SHP77 (cell line): ENCODE data around the gene SIDT1.

Experiments
- DNase-seq, 2 experiments: peaks; one replicate each; lab custom pipeline; 2025; lab: John Stamatoyannopoulos, UW

Gene SIDT1

DNA sequence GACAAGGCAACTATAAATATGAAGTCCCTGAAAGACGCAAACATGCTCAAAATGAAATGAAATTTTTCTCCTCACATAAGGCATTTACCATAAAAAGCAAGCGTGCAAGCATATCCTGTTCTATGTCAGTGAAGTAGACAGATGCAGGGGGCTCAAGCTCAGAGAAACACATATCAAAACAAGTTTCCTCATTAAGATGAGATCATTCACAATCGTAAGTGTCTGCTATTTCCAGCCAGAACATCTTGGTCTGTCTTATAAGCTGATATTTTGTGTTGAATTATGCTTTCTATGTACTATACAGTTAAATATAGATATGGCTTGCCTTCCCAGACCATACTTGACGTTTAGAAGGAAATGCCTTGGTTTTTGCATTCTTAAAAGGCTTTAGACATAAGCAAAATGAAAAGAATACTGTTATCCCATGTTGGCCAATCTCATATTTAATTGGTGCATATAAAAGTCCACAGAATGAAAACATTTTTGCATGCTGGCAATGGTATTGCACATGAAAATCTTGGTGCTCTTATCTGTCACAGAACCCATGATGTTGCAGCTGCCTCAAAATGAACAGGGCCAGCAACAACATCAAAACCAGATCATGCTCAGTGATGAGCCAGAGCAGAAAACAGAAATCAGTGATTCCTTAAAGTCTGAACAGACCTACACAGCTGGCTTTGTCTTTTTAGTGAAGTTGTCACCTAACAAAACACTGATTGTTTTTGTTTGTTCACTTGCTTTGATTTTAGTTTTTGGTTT, 65.4 kb downstream of the SIDT1 start:
- DNase-seq: no peak

DNA sequence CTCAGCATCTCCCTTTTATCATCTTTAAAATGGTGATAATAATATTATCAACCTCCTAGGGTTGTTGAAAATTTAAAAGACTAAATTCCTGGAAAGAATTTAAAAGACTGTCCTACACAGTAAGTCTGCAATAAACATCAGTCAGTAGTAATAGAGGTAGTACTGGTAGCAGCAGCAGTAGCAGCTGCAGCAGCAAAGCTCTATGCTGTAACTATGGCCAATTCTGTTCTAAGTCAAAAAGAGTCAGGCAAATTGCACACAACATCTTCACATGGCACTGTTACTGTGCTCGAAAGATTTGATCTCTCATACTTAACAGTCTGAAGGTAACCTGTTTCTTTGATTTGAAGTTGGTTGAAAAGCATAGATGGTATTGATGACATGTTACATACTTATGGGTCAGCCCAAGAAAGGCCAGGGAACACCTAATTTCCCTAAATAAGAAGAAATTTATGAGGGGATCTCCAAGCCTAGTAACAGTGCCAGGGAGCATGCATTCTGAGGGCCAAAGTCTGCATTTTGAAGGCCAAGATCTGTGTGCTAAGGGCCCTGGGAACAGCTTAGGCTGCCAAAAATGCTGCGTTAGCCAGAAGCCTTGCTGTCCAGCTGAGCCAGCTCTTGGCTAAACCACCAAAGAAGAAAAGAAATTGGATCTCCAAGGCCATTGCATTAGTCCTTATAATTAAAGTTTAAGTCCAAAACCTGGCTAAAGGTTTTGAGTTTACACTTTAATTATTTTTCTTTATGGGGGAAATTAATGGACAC, 68.2 kb downstream of the SIDT1 start:
- DNase-seq: no peak

GRCh38 chr3:113601240-113601639, 68.9 kb downstream of the SIDT1 start:
- DNase-seq: no peak

- no peak for DNase-seq
Measured at GRCh38 chr3:113602256-113602655, 69.9 kb downstream of the SIDT1 start.

DNA sequence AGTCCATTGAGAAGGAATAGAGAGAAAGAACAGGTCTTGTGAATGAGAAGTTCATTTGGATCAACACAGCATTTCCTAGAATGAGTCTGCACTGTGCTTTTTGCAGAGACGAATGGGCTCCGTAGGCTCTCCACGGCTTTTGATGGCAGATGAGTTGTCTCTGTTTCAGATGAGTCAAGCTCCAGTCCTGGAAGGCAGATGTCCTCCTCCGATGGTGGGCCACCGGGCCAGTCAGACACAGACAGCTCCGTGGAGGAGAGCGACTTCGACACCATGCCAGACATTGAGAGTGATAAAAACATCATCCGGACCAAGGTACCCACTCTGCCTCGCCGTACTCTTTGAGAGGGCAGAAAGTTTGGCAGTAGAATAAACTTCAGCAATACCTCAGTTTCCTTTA, 70.5 kb downstream of the SIDT1 start:
- no peak for DNase-seq

GRCh38 chr3:113606539-113607218, 74.3 kb downstream of the SIDT1 start:
- DNase-seq: no peak

DNA sequence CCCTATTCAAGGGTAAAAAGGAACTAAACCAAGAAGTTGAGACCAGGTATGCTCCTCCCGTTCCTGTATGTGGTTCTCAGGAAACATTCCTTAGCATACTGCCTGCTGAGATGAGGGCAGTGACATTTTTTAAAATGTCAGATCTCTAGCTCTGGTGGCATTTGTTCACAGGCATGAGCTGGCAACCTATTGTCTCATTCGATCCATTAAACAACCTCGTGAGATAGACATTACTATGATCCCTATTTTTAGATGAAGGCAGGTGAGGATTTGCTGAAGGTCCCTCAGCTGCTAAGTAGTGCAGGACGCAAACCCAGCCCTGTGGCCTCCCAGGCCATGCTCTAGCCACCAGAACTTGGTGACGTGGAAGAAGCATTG, 74.9 kb downstream of the SIDT1 start:
- DNase-seq: no peak

DNA sequence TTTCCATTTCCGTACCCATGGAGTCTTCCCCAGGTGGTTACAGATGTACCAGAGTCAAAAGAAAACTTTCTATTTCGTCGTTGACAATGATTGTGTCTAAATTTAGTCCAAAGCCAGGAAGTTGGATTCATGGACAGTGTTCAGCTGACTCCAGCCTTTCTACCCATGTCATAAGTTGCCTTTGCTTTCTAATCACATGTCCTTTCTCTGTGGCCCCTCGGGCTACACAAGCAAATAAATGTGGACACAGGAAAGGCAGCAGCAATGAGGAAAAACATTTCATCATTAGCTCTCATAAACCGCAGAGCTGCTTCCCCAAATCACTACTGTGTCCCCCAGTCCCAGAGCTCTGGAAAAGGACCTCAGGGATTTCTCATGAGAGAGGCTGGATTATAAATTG, 82.0 kb downstream of the SIDT1 start:
- DNase-seq: no peak

DNA sequence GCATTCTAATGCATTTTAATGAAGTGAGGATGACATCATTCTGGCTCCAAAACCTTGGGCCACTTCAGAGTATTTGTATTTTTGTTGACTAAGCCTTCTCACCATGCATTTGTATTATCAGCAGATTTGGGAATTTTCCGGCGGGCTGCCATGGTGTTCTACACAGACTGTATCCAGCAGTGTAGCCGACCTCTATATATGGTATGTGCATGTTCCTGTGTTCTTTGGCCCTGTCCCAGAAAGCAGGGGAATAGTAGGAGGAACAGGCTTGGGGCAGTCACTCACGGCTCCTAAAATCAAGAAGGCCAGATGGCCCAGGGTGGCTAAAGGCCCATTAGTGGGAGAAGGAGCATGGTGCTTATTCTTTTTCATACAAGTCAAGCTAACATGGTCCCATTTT, 83.6 kb downstream of the SIDT1 start:
- no peak for DNase-seq

DNA sequence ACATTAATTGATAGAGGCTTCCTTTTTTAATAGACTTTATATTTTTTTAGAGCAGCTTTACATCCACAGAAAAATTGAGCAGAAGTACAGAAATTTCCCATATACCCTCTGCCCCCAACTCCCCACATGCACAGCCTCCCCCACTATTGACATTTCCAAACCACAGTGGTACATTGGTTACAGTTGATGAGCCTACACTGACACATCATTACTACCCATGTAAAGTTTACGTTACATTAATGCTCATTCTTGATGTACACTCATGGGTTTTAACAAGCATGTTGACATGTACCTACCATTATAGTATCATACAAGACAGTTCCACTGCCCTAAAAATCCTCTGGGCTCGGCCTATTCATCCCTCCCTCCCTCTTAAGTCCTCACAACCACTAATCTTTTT, 85.4 kb downstream of the SIDT1 start:
- DNase-seq: no peak

GRCh38 chr3:113620091-113620490, 87.7 kb downstream of the SIDT1 start:
- DNase-seq: no peak

- DNase-seq: peak; percentile 10 to 11
Measured at GRCh38 chr3:113623324-113623723, 91.0 kb downstream of the SIDT1 start.

DNA sequence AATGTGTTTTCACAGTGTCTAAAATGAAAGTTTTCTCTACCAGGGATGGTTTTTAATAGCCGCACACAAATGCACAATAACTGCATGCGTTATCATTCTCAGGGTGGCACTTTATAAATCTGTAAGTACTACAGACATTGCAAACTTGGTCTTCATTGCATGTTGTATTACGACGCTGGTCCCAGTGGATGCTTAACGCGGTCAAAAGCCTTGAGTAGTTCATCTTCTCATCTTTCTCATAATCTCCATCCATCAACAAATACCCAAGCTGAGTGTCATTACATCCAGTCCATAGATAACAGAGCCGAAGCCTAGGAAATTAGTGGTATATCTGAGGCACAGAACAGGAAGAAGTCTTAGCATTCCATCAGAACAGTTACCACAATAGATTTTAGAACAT, 91.5 kb downstream of the SIDT1 start:
- no peak for DNase-seq

DNA sequence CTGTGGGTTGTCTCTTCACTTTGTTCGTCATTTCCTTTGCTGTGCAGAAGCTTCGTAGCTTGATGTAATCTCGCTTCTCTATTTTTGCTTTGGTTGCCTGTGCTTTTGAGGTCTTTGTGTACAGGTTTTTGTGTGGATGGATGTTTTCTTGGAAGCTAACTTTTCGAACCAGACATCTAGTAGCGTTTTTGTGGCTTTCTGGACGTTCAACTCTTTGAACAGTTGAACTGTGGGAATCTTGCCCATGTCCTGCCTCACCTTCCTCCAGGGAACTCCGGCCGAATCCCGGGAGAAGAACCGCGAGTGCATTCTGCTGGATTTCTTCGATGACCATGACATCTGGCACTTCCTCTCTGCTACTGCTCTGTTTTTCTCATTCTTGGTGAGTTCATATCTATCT, 93.5 kb downstream of the SIDT1 start:
- DNase-seq: no peak

GRCh38 chr3:113626503-113627371, 94.4 kb downstream of the SIDT1 start:
- peak; percentile 40 to 71 for DNase-seq

GRCh38 chr3:113628316-113628715, 96.0 kb downstream of the SIDT1 start:
- DNase-seq: no peak

DNA sequence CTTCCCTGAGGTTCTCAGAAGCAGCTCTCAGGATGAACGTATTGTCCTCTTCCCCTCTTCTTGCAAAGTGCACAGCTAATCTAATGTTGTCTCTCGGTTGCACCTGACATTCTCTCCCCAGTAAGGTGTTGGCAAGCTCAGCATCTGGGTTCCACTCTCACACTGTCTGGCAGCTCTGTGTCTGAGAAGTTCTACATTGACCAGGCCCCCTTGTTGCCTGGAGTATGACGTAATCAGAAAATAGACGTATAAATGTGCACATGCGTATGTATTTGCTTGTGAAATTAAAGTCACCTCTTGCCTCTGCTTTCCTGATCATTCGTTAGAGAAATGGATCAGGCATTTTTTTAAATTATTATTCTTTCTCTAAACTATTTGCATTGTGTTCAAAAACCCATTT, 96.4 kb downstream of the SIDT1 start:
- no peak for DNase-seq

GRCh38 chr3:113629584-113630421, 97.4 kb downstream of the SIDT1 start:
- no peak for DNase-seq

GRCh38 chr3:113630956-113631542, 98.7 kb downstream of the SIDT1 start:
- DNase-seq: no peak

DNA sequence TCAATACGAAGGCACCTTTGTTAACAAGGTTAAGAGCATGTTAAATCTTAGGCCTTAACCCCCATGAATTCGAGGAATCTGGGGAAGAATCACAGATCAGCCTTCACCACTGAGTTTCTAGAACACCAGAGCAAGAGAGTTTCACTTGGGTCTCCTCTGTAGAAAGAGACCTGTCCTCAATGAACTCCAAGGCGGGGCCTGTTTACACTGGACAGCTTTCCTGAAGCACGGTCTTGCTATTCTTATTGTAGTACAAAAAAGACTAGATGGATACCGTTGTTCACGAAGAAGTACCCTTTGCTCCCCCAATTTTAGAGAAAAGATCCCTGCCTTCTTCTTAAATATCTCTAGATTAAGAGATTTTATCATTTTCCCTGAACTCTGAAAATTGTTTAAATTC, 99.2 kb downstream of the SIDT1 start:
- no peak for DNase-seq
